Measurements from ENCODE around the gene ECSIT.

GRCh38 chr19:11555246-11555645 is 26.3 kb upstream of the ECSIT start:
- no peak for TF ChIP-seq POLR2AphosphoS5 (IDR thresholded peaks at IDR 0.05)
- no peak for TF ChIP-seq RAD21 (conservative IDR thresholded peaks at IDR 0.05)
- no peak for TF ChIP-seq REST (IDR thresholded peaks at IDR 0.05; ENCODE audit: borderline replicate concordance)
- no peak for TF ChIP-seq SMC3 (conservative IDR thresholded peaks at IDR 0.05; ENCODE audit: poor library complexity)

Measured in neural cell (in vitro differentiated cells).